ENCODE measurements around the gene MTX1. TPM values are rescaled to one million over a fixed set of nuclear protein-coding genes. Genes with fewer than 3 reads are reported as not detected.

MTX1 gene
- total and polyA plus RNA-seq, 9 of the 15 experiments (the other 6 are each of a cell fraction or from before 2014, with no cell fraction given) = 29.1 to 98.4 (median 66.9) TPM

GRCh38 chr1:155208541-155209311, at the start of gene MTX1 (continued):
- TF ChIP-seq REST (IDR thresholded peaks at IDR 0.05; ENCODE audit: borderline replicate concordance) = no peak
- TF ChIP-seq REST (CRISPR knock-in tag; IDR thresholded peaks at IDR 0.05; ENCODE audit: low read depth) = 0 out of 2 replicates have a peak, but pooled peaks have one; percentile 32
- peak; percentile 89 for TF ChIP-seq FOXJ3 (CRISPR knock-in tag; IDR thresholded peaks at IDR 0.05)
- peak; percentile 47; the same call in 1 of the 2 replicates for TF ChIP-seq ELF4 (CRISPR knock-in tag; IDR thresholded peaks at IDR 0.05)
- TF ChIP-seq, protein P1, sequence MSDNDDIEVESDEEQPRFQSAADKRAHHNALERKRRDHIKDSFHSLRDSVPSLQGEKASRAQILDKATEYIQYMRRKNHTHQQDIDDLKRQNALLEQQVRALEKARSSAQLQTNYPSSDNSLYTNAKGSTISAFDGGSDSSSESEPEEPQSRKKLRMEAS (CRISPR knock-in tag; IDR thresholded peaks at IDR 0.05) = peak; percentile 85
- peak; percentile 76 for TF ChIP-seq POLR2A (conservative IDR thresholded peaks at IDR 0.05)
- peak in 1 of 2 experiments; percentile 96; a peak in 2 of 4 replicates for TF ChIP-seq HDAC1 (IDR thresholded peaks at IDR 0.05)
- TF ChIP-seq NFXL1 (CRISPR knock-in tag; IDR thresholded peaks at IDR 0.05) = no peak
- peak; percentile 80; the same call in 1 of the 2 replicates for TF ChIP-seq KAT7 (CRISPR knock-in tag; IDR thresholded peaks at IDR 0.05; ENCODE audit: borderline replicate concordance)
- TF ChIP-seq PCBP1 (IDR thresholded peaks at IDR 0.05; ENCODE audit: low read depth, low read length, poor library complexity, severe bottlenecking) = peak; percentile 65
- TF ChIP-seq HCFC1 (IDR thresholded peaks at IDR 0.05; ENCODE audit: low read depth, low read length) = peak; percentile 72
- peak in 1 of 2 experiments; percentile 35; a peak in 1 of 4 replicates for TF ChIP-seq TEAD1 (CRISPR knock-in tag; IDR thresholded peaks at IDR 0.05)
- TF ChIP-seq, protein P2, sequence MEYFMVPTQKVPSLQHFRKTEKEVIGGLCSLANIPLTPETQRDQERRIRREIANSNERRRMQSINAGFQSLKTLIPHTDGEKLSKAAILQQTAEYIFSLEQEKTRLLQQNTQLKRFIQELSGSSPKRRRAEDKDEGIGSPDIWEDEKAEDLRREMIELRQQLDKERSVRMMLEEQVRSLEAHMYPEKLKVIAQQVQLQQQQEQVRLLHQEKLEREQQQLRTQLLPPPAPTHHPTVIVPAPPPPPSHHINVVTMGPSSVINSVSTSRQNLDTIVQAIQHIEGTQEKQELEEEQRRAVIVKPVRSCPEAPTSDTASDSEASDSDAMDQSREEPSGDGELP (CRISPR knock-in tag; IDR thresholded peaks at IDR 0.05; ENCODE audit: borderline replicate concordance) = peak; percentile 61; the same call in 1 of the 2 replicates
- TF ChIP-seq ZBTB7A (IDR thresholded peaks at IDR 0.05; ENCODE audit: borderline replicate concordance, control insufficient read depth, low read depth, low read length) = peak; percentile 88
- TF ChIP-seq CREM (IDR thresholded peaks at IDR 0.05; ENCODE audit: low read depth) = peak; percentile 97
- TF ChIP-seq, protein P3, sequence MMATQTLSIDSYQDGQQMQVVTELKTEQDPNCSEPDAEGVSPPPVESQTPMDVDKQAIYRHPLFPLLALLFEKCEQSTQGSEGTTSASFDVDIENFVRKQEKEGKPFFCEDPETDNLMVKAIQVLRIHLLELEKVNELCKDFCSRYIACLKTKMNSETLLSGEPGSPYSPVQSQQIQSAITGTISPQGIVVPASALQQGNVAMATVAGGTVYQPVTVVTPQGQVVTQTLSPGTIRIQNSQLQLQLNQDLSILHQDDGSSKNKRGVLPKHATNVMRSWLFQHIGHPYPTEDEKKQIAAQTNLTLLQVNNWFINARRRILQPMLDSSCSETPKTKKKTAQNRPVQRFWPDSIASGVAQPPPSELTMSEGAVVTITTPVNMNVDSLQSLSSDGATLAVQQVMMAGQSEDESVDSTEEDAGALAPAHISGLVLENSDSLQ (IDR thresholded peaks at IDR 0.05) = peak; percentile 13; the same call in 1 of the 2 replicates
- TF ChIP-seq CBX1 (IDR thresholded peaks at IDR 0.05; ENCODE audit: low read depth) = 0 out of 2 replicates have a peak, but pooled peaks have one; percentile 47

Measured in K562 (cell line).